NCI-H510A treated with DMSO at 0.1 percent for 48 hours (cell line): ENCODE data around the gene C2orf76.
"Not testable (repeated sequence)": the region's sequence is repeated elsewhere in the genome, so short reads cannot be mapped to it uniquely, and the experiment has no call there.

Experiments used
- DNase-seq: peaks from one replicate; lab custom pipeline; 2025; lab: John Stamatoyannopoulos, UW

C2orf76 gene

GRCh38 chr2:119294671-119295070 lies 72.0 kb downstream of the C2orf76 start:
- DNase-seq: no peak

GRCh38 chr2:119293900-119294299 lies 72.7 kb downstream of the C2orf76 start:
- DNase-seq: no peak

GRCh38 chr2:119293254-119293653 lies 73.4 kb downstream of the C2orf76 start:
- no peak for DNase-seq

GRCh38 chr2:119292226-119292625 lies 74.4 kb downstream of the C2orf76 start:
- peak; percentile 5 for DNase-seq

GRCh38 chr2:119291588-119292167 lies 75.0 kb downstream of the C2orf76 start:
- DNase-seq: no peak

GRCh38 chr2:119290859-119291587 lies 75.6 kb downstream of the C2orf76 start:
- DNase-seq: peak; percentile 93

GRCh38 chr2:119289642-119290041 lies 77.0 kb downstream of the C2orf76 start:
- no peak for DNase-seq

- DNase-seq: no peak
Measured at GRCh38 chr2:119289093-119289492, 77.5 kb downstream of the C2orf76 start.

GRCh38 chr2:119288576-119288975 lies 78.1 kb downstream of the C2orf76 start:
- no peak for DNase-seq

- DNase-seq: no peak
Measured at GRCh38 chr2:119286661-119287060, 80.0 kb downstream of the C2orf76 start.

- no peak for DNase-seq
Measured at GRCh38 chr2:119283873-119284331, 82.7 kb downstream of the C2orf76 start.

GRCh38 chr2:119282996-119283511 lies 83.6 kb downstream of the C2orf76 start:
- no peak for DNase-seq

GRCh38 chr2:119282146-119282995 lies 84.3 kb downstream of the C2orf76 start:
- DNase-seq: no peak

- no peak for DNase-seq
Measured at GRCh38 chr2:119280680-119281079, 86.0 kb downstream of the C2orf76 start.

GRCh38 chr2:119279666-119280065 lies 87.0 kb downstream of the C2orf76 start:
- DNase-seq: no peak

GRCh38 chr2:119278946-119279345 lies 87.7 kb downstream of the C2orf76 start:
- DNase-seq: no peak

GRCh38 chr2:119278385-119278784 lies 88.2 kb downstream of the C2orf76 start:
- DNase-seq: not testable (repeated sequence)

- DNase-seq: no peak
Measured at GRCh38 chr2:119276864-119277263, 89.8 kb downstream of the C2orf76 start.

GRCh38 chr2:119267604-119268003 lies 99.0 kb downstream of the C2orf76 start:
- no peak for DNase-seq

- DNase-seq: no peak
Measured at GRCh38 chr2:119266091-119266589, 100.5 kb downstream of the C2orf76 start.

GRCh38 chr2:119265693-119266066 lies 101.0 kb downstream of the C2orf76 start:
- DNase-seq: no peak
